Tongue (tissue), 2 donors: Measurements from ENCODE around the gene CDX2. TPM values are rescaled to one million over a fixed set of nuclear protein-coding genes. Genes with fewer than 3 reads are reported as not detected.

Experiments used
- DNase-seq: peaks from one replicate; pipeline ENCODE4 v3.0.0-alpha.2; 2015
- total RNA-seq: library from RNA; depleted of rRNA; stranded (reverse); fragments of >200 nt; gene quantifications from one replicate; pipeline ENCODE4 v1.2.3, GENCODE V29; 2014

Gene CDX2
- total RNA-seq, 1 donor from 2014 or later, result not detected

- DNase-seq, result no peak
These were observed 9.3 kb upstream of the CDX2 start for GRCh38 chr13:27978301-27978968.

- DNase-seq, result no peak
These were observed 8.6 kb upstream of the CDX2 start for GRCh38 chr13:27977476-27978300.

- DNase-seq, result no peak
These were observed 7.4 kb upstream of the CDX2 start for GRCh38 chr13:27976362-27977091.

GRCh38 chr13:27975564-27976361 is 6.6 kb upstream of the CDX2 start:
- no peak for DNase-seq

GRCh38 chr13:27973961-27974662 is 5.0 kb upstream of the CDX2 start:
- DNase-seq, result no peak

GRCh38 chr13:27973291-27973690 is 4.2 kb upstream of the CDX2 start:
- no peak for DNase-seq

GRCh38 chr13:27972478-27972820 is 3.3 kb upstream of the CDX2 start:
- no peak for DNase-seq

GRCh38 chr13:27971776-27972477 is 2.8 kb upstream of the CDX2 start:
- no peak for DNase-seq

GRCh38 chr13:27971236-27971645 is 2.1 kb upstream of the CDX2 start:
- no peak for DNase-seq

GRCh38 chr13:27970382-27971235 is 1.5 kb upstream of the CDX2 start:
- no peak for DNase-seq

- DNase-seq, result no peak
These were observed 733 bp upstream of the CDX2 start for GRCh38 chr13:27969866-27970229.

GRCh38 chr13:27968316-27969081 is 616 bp downstream of the CDX2 start:
- DNase-seq, result no peak

GRCh38 chr13:27967736-27968315 is 1.3 kb downstream of the CDX2 start:
- DNase-seq, result no peak

GRCh38 chr13:27967203-27967735 is 1.8 kb downstream of the CDX2 start:
- DNase-seq, result no peak

GRCh38 chr13:27966641-27967202 is 2.4 kb downstream of the CDX2 start:
- DNase-seq, result no peak

GRCh38 chr13:27965740-27966640 is 3.1 kb downstream of the CDX2 start:
- DNase-seq, result no peak

GRCh38 chr13:27965343-27965739 is 3.8 kb downstream of the CDX2 start:
- no peak for DNase-seq
